ENCODE measurements around the gene PFN3.

The PFN3 gene

GRCh38 chr5:177359451-177359851 is 41.0 kb downstream of the PFN3 start:
- no peak for DNase-seq

- DNase-seq: peak; percentile 45
Observed at GRCh38 chr5:177358370-177358819, 42.1 kb downstream of the PFN3 start.

- DNase-seq: peak; percentile 97
Observed at GRCh38 chr5:177357459-177358351, 42.8 kb downstream of the PFN3 start, which contains the start of gene RGS14. Gene RGS14, plus strand, starts transcription at chr5:177357924. Its CDS starts 101 bp downstream, at chr5:177358025.

- no peak for DNase-seq
Observed at GRCh38 chr5:177357146-177357458, 43.4 kb downstream of the PFN3 start.

GRCh38 chr5:177356746-177357145 is 43.7 kb downstream of the PFN3 start:
- peak; percentile 75 for DNase-seq

- DNase-seq: peak; percentile 40
Observed at GRCh38 chr5:177355868-177356168, 44.6 kb downstream of the PFN3 start.

- no peak for DNase-seq
Observed at GRCh38 chr5:177355162-177355867, 45.1 kb downstream of the PFN3 start.

GRCh38 chr5:177354711-177355110 is 45.8 kb downstream of the PFN3 start:
- DNase-seq: peak; percentile 47

GRCh38 chr5:177354256-177354655 is 46.2 kb downstream of the PFN3 start:
- DNase-seq: no peak

GRCh38 chr5:177353093-177353492 is 47.4 kb downstream of the PFN3 start:
- peak; percentile 38 for DNase-seq

GRCh38 chr5:177351392-177352329 is 48.8 kb downstream of the PFN3 start, which contains the start of gene LMAN2:
Gene LMAN2, minus strand, starts transcription at chr5:177351668. Its CDS starts 21 bp downstream, at chr5:177351647.
- DNase-seq: peak; percentile 98

GRCh38 chr5:177350776-177351391 is 49.6 kb downstream of the PFN3 start:
- DNase-seq: no peak
